Measurements from ENCODE around the gene API5.

- TF ChIP-seq MAX (IDR thresholded peaks at IDR 0.05) (no peak), CEBPB (IDR thresholded peaks at IDR 0.05; ENCODE audit: low read depth) (no peak), POLR2AphosphoS5 (IDR thresholded peaks at IDR 0.05; ENCODE audit: low read depth, low read length) (no peak), YY1 (IDR thresholded peaks at IDR 0.05; ENCODE audit: extremely low read depth, insufficient replicate concordance, low read depth, low read length) (no peak), JUND (IDR thresholded peaks at IDR 0.05) (no peak), CTCF (IDR thresholded peaks at IDR 0.05 in 2 of 3, conservative IDR thresholded peaks at IDR 0.05 in 1 of 3; ENCODE audit: borderline replicate concordance in 1 of 3, insufficient read depth in 1 of 3, low read depth in 2 of 3, low read length in 2 of 3) (no peak), EZH2 (IDR thresholded peaks at IDR 0.05) (no peak), ATF3 (IDR thresholded peaks at IDR 0.05) (no peak)
Measured at GRCh38 chr11:43376594-43376993, 64.8 kb downstream of the API5 start.
